ENCODE measurements around the gene MRPS35.

MRPS35 gene

DNA sequence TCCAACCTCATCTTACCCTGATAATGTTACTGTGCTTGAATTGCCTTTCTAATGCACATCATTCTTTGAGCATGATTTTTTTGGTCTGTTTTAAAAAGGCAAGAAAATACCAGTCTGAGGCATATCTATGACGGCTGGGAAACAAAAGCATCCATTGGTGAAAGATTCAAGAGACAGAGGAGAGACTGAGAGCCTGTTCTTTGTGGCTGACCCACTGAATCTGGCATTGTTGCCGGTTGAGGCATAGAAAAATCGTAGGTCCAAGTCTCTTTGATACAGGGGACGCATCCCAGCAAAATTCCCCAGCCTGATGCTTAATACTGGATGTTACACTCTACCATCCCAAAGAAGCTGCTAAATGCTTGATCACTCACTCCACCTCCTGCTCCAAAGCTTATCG, 66.5 kb downstream of the MRPS35 start:
- DNase-seq, result no peak

DNA sequence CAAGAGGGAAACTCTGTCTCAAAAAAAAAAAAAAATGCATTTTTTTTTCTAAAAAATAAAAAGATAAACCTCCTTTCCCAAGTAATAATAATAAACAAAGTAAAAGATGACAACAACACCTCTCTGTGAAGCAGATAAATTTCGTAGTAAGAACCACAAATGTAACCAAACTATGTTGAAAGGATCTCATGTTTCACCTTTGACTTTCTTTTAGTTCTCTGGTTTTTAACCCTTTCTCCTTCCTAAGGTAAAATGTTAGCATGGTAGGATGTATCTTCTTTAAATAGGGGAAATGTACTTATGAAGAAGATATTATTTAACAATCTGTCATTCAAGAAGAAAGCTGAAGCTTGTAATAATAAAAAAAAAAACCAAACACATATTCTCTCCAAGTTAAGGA, 67.6 kb downstream of the MRPS35 start:
- no peak for DNase-seq

DNA sequence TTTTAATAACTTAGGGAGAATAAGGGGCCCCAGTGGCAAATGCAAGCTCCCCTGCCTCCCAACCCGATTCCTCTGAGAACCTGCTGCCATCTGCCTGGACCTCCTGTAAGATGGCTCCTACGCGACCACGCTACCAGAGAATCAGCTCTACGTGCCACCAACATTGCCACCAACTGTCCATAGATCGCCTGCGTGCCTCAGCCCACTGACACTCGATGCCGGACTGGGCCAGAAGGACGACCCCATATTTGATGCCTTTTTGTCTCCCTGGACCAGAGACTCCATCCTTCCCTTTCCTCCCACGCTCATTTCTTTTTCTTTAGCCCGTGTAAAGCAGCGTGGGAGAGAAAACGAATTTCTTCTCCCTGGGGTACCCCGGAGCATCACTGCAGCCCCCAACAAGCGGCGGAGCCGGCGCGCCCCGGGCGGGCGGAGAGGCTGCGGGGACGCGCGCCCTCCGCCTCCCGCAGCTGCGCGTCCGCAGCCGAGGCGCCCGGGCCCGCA, 68.8 kb downstream of the MRPS35 start:
- no peak for DNase-seq

GRCh38 chr12:27779920-27780611, 69.4 kb downstream of the MRPS35 start, which contains the start of the genes KLHL42 and MANSC4:
TSS of gene KLHL42 (plus strand) at chr12:27780233. CDS start at chr12:27780331, 98 bp downstream.
TSS of gene MANSC4 (minus strand) at chr12:27780236. CDS start at chr12:27771276, 8,960 bp downstream.
- peak; percentile 63 for DNase-seq

- DNase-seq, result peak; percentile 30
These were observed 70.2 kb downstream of the MRPS35 start for GRCh38 chr12:27780612-27781408.

- DNase-seq, result no peak
These were observed 71.0 kb downstream of the MRPS35 start for GRCh38 chr12:27781680-27782079.

GRCh38 chr12:27782481-27782880, 71.8 kb downstream of the MRPS35 start:
- DNase-seq, result no peak

GRCh38 chr12:27785882-27786570, 75.4 kb downstream of the MRPS35 start:
- no peak for DNase-seq

DNA sequence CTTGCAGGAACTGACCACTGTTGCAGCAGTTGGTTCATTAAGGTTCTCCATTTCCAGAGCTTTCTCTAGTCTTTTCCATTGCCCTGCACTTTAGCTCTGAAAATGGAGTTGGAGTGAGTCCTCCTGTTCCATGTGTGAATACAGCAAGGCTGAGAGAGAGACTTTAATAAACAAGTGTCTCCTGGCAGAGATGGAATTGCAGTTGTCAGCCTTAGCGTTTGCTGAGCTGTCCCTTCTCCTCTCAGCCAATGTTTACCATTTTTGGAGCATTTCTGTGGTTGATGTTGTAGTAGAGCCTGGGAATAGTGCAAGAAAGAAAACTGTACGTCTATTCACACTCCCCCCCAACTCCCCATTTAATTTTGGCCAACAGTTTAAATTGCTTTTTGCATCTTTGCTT, 76.9 kb downstream of the MRPS35 start:
- no peak for DNase-seq

DNA sequence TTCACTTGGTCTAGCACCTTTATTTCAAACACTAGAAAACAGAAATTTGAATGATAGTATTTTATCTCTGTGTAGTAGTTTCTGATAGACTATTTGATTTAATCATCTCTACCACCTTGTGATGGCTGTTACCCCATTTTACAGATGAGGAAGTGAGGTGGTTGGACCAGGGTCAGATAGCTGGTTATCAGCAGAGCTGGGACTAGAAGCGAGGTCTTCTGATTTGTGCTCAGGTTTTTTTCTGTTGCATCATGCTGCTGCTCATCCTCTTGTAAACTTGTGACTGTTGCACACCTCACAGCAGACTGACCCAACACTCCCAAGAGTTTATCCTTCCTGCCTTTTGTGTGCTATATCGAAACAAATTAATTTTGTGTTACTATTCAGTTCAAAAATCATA, 79.5 kb downstream of the MRPS35 start:
- no peak for DNase-seq

GRCh38 chr12:27794818-27795584, 84.4 kb downstream of the MRPS35 start:
- DNase-seq, result no peak

DNA sequence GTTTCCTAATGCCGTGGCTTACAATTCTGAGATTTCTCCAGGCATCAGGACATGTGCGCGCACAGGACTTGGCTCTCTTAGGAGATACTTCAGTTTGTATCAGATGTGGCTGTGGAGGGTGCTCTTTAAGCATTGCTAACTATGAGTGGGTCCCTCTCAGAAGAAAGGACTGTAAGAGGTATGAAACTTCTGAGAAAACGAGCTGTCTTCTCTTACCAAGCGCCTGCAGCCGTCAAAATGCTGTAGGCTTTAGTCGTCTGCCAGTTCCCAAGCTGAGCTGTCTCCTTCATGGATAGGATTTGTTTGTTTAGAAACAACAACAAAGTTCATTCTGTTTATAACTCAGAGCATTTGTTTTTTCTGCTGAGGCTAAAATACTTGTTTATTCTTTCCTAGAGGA, 85.5 kb downstream of the MRPS35 start:
- no peak for DNase-seq

DNA sequence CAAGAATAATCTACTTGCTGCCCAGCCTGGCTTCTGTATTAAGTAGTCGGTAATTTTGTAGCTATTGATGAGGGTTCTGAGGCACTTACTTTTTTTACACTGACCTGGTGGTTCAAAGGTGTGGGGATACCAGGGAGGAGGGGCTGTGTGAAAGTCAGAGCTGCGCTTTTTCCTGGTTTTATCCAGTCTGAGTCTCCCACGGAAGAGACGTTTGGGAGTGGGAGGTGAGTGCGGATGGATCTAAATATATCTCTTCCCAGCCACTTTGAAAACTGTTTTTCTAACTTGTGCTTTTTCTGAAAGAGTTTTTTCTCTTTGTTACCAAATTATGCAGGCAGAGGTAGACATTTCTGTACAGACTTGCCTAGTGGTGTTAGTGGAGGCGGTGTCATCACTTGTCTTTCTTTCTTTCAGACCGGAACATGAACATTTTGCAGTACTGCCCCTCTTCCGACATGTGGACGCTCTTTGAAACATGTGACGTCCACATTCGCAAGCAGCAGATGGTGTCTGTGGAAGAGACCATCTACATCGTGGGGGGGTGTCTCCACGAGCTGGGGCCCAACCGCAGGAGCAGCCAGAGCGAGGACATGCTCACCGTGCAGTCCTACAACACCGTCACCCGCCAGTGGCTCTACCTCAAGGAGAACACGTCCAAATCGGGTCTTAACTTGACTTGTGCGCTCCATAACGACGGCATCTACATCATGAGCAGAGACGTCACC, 86.8 kb downstream of the MRPS35 start:
- no peak for DNase-seq

DNA sequence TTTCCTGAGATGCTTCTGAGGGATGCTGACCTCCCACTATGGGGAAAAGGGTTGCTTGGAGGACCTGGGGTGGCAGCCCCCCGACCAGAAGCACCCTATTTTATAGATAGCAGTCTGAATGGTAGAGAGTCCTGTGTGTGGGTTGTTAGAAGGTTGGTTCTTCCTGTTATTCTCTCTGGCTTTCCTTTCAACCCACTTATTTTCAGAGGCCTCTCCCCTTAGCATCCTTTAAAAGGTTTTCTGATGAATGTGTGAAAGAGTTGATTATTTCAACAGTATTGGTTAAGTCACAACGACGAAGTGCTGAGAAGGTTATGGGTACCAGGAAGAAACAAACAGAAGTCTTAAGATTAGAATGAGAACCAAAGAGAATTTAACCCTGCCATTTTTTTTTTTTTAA, 90.2 kb downstream of the MRPS35 start:
- DNase-seq, result no peak

GRCh38 chr12:27801630-27802029, 91.0 kb downstream of the MRPS35 start:
- DNase-seq, result no peak

DNA sequence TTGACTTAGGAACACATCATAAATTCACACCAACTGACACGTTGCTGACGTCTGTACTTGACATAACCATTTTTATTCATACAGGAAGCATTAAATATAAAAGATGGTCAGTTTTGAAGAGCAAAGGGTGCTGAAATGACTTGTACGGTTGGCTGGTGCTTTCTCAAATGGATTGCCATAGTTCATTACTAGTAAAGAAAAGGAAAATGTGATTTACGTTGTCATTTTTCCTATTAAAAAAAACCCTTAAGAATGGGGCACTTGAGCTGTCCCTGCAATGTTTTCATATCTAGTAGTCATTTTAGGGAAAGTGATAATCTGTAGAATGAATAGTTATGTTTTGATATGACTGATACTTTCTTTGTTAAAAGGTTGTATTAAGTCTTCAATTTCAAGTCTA, 91.9 kb downstream of the MRPS35 start:
- DNase-seq, result no peak

DNA sequence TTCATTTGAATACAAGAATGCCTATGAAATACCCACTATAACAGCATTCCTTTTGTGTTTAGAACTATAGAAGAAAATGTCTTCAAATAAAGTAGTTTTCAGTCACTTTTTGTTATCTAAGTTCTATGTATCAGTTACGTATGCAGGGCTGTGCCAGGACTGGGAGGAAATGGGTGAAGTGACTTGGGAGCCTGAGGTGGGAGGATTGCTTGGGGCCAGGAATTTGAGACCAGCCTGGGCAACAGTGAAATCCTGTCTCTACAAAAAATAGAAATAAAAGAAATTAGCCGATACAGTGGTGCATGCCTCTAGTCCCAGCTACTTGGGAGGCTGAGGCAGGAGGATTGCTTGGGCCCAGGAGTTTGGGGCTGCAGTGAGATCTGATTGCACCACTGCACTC, 92.3 kb downstream of the MRPS35 start:
- DNase-seq, result no peak

- DNase-seq, result no peak
These were observed 94.6 kb downstream of the MRPS35 start for GRCh38 chr12:27805238-27805637.
